ENCODE data around the gene URB2. TPM values are rescaled to one million over a fixed set of nuclear protein-coding genes. Genes with fewer than 3 reads are reported as not detected.
"Not testable (repeated sequence)": the region's sequence is repeated elsewhere in the genome, so short reads cannot be mapped to it uniquely, and the experiment has no call there.

Gene URB2
- 11.0 TPM for total RNA-seq

DNA sequence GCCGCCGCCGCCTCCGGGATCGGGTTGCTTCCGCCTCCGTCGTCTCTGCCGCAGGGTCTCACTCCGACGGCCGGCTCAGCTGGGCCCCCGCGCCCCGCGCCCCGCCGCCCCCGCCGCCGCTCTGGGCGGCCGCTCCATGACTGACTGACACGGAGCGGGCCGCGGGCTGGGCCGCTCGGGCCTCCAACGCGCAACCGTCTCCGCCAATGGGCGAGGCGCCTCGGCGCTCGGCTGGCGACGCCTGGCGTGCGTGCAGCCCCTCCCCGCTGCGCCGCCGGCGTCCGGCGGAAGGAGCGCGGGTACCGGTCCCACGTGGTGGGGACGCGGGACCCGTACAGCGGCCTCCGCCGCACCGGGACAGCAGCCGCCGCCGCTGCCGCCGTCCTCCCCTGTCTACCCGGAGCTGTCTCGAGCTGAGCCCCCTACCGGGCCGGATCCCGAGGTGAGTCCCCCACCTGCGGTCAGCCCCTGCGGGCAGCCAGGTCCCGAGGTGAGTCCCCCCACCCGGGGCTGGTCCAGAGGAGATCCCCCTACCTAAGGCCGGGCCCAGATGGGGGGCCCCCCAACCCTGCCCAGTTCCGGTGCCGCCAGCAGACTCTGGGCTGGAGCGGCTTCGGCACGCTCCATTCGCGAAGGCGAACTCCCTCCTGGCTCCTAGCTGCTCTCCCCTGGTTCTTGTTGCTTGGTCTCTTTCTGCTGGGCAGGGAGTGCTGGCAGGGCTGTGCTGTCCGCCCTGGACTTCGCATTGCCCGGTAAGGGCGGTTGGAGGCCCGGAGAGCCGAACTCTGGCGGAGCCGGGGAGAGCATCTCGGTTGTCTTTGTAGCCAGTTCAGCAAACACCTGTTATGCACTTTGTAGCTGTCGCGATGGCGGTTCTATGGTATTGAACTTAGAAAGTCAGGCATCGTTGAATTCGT lies at the start of gene URB2, which contains the start of gene TAF5L:
TSS of gene URB2 (plus strand) at position 333 of the 917 bp plus-strand sequence. CDS start 1,387 bp downstream, outside the sequence.
TSS of gene TAF5L (minus strand) at position 208 of the 917 bp plus-strand sequence. CDS start 11,640 bp downstream, outside the sequence.
- peak; percentile 94 for DNase-seq

DNA sequence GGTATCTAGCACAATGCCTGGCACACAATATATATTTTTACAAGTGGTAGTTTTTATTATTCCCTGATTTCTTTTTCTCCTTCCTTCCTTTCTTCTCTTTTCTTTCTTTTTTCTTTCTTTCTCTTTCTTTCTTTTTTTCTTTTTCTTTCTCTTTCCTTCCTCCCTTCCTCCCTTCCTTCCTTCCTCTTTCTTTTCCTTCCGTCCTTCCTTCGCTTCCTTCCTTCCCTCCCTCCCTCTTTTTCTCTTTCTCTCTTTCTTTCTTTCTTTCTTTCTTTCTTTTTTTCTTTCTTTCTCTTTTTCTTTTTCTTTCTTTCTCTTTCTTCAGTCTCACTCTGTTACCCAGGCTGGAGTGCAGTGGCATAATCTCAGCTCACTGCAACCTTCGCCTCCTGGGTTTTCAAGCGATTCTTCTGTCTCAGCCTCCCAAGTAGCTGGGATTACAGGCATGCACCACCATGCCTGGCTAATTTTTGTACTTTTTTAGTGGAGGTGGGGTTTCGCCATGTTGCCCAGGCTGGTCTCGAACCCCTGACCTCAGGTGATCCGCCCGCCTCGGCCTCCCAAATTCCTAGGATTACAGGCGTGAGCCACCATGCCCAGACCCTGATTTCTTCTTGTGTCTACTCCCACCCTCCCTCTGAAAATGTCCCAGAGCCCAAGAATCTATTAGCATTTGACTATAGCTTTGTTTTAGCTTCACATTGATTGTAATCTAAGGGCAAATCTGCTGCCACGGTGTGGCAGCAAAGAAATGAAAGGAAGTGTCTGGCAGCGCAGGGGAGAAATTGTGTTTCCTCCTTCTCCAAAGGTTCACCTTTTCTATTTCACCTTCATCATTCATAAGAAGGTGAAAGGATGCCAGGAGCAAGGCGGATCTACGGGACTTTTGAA lies 47.6 kb upstream of the URB2 start:
- no peak for DNase-seq

DNA sequence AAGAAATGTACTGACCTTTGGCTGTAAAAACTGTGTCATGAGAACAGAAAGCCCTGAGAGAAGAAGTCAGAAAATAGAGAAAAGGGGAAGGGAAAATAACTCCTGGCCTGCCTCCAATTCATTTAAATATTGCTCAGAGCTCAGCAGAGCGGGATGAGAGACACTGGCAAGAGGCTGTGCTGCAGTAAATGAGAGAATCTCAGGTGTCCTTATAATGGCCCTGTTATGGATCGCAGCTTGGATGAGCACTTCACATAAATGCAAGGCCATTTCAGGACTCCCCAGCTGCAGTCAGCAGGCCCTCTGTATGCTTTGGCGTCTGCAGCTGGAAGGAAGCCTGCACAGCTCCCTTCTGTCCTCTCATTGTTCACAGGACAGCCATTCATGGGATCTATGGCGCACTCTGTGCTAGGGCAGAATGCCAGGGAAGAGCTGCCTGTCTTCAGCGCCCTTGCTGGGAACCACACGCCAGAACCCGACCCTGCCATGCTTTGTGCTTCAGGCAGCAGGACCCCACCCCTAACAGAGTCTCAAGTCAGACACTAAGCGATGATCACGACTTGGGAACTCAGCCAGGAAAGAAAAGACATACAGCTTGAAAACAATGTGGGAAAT lies 46.9 kb upstream of the URB2 start:
- DNase-seq: peak; percentile 84

DNA sequence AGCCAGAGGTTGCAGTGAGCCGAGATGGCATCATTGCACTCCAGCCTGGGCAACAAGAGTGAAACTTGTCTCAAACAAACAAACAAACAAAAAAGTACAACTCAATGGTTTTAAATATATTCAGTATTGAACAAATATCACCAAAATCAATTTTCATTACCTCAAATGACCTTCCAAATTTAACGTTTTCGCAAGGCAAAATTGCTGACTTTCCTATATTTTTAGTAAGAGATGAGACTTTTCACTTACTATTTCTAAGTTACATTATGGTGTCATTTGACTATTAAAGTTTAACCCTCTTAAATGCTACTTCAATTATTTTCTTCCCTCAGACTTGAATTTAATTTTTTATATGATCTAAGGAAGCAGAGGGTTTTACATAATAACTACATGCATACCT lies 44.6 kb upstream of the URB2 start:
- DNase-seq: no peak

DNA sequence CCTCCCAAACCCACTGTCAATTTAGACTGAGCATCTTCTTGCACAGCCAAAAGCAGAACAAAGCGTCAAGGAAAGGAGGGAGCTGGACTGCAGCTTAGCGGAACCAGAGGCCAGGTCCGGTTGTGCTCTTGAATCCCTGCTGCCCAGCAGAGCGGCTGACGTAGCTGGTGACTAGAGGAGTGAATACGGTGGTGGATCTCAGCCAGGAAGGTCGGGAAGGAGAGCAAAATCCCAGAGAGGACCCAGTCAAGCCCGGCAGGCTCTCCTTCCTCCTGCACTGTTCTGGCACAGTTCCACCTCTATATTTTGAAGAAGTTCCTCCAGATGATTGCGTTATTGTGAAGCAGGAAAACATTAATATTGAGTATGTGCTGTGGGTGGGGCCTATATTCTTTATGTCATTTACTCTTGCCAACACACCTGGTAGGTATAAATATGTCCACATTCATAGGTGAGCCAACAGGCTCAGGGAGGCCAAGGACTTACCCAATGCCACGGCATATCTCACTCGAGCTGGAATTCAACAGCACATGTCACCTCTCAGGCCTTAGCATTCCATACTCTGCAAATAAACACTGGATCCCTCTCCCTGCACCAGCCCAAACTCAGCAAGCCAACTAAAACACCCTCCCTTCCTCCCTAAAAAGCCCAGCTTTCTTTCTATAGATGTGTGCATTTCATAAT lies 43.9 kb upstream of the URB2 start:
- peak; percentile 35 for DNase-seq

DNA sequence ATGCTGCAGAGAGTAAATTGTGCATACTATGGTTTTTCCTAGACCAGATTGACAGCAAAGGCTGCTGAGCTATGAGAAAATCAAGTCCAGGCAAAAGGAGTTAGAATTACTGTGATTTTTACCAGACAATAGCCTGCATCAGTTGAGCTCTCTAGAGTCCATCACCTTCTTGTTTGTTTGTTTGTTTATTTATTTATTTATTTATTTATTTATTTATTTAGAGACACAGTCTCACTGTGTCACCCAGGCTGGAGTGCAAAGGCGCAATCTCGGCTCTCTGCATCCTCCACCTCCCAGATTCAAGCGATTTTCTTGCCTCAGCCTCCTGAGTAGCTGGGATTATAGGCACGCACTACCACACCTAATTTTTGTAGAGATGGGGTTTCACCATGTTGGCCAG lies 43.3 kb upstream of the URB2 start:
- DNase-seq: no peak

DNA sequence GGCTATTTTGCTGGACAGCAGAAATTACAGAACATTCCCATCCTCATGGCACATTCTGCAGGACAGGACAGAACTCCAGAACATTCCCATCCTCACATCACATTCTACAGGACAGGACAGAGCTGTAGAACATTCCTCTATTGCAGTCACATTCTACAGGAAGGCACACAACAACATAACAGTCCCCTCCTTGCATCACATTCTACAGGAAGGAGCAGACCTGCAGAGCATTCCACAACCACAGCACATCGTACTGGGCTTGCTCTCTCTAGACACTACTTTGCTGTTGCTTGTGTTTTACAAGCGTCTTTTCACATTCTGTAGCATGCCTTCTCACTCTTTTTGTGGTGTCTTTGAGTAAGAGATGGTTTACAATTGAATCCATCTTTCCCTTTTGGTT lies 40.7 kb upstream of the URB2 start:
- DNase-seq: no peak

DNA sequence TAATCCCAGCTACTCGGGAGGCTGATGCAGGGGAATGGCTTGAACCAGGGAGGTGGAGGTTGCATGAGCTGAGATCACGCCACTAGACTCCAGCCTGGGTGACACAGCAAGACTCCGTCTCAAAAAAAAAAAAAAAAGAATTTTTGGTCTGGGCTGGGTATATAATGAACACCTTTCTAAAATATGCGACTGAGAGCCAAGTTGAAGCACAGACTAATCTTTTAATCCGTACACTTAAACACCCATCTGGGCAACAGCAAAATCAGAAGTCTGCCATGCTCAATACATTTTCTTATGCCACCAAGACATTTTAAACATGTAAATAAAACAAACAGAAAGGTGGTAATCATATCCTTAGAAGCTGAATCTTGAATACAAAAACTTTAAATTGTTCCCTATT lies 35.9 kb upstream of the URB2 start:
- DNase-seq: no peak

DNA sequence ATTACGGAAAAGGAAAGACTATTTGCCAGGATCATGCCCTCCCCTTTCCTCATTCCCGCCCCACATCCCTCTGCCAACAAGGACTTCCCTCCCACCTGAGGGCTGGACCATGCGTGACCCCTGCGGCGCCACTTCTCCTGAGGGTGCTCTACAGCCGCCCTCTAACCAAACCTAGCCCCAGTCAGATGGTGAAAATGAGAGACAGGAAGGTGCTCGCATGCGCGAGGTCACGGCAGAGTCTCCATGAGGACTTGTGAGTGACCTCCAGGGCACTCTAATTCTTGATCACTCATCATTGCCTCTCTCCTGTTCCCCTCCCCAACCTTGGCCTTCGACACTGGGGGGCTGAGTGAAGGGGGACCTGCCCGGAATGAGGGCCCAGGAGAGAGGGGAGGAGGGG lies 32.2 kb upstream of the URB2 start:
- no peak for DNase-seq

DNA sequence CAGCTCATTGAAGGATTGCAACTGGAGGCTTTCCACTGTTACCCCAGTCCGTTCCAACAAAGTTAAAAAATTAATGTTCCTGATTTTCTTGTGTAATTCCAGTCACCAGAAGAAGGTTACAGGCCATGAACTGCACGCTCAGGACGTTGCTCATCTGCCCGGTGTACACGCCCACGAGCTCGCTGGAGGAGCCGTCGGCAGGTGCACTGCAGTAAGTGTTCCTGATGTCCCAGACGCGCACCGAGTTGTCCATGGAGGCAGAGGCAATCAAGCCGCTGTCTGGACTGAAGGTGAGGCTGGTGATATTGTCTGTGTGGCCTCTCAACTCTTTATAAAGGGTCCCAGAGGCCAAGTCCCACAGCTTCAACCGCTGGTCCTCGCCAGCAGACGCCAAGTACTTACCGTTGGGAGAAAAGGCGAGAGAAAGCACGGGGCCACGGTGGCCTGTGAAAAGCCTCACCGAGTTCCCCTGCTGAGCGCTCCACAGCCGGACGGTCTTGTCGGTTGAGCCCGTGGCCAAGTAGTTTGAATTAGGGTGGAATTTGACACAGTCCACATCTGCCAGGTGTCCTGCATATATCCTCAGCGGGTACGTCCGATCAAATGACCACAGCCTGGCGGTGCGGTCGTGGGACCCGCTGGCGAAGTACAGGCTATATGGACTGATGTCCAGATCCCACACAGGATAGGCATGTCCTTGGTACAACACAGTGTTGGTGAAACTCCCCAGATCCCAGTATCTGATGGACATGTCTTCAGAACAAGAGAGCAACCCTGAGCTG lies 31.6 kb upstream of the URB2 start:
- no peak for DNase-seq

DNA sequence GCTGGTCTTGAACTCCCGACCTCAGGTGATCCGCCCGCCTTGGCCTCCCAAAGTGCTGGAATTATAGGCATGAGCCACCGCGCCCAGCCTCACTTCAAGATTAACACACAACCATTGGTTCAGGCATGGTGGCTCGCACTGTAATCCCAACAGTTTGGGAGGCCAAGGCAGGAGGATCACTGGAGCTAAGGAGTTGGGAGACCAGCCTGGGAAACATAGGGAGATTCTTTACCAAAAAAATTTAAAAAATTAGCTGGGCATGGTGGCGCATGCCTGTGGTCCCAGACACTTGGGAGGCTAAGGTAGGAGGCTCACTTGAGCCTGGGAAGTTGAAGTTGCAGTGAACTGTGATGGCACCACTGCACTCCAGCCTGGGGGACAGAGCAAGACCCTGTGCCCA lies 30.2 kb upstream of the URB2 start:
- not testable (repeated sequence) for DNase-seq

DNA sequence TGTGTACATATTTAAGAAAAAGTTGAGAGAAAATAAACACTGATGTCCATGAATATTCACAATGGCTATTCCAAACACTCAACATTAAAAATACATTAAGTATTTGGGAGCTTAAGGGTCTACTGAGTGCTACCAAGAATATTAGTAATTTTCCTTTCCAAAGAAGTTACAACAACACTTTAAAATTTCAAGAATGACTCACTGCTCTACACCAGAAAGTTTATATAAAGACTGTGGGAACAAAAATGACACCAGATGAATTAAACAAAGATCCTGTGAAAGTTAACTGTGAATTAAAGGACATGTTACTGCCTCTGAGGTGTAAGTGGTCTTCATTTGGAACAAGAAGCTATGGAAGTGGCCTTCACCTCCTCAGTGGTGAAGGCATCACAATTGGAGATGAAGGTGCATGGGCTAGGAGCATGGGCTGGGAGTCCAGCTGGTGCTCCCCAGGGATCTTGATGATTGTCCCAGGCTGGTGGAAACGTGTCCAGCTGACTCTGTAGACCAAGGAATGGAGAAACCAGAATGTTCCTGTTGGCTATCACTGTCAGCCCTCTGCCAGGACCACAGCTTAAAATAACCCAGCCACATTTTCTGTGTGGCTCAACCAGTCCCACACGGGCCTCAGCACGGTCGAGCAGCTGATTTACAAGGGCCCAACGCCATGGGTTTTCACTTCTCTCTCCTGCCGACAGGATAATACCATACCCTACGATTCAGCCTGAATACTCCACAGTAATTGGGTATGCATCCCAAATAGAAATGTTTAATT lies 28.9 kb upstream of the URB2 start:
- peak; percentile 6 for DNase-seq

DNA sequence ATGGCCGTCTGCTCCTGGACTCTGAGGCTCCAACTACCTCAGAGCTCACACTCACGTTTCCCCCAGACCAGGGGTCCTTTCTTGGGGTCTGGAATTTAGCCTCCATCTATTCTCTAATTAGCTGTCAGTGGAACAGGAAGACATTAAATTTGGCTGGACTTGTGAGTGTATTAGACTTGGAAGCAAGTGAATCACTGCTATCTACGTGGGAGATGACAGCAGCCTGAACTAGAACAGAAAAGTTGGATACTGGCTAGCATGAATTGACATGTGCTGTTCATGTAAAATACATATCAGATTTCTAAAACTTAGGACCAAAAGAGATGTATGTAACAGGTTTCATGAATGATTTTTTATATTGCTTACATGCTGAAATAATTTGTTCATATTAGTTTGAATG lies 28.2 kb upstream of the URB2 start:
- no peak for DNase-seq

DNA sequence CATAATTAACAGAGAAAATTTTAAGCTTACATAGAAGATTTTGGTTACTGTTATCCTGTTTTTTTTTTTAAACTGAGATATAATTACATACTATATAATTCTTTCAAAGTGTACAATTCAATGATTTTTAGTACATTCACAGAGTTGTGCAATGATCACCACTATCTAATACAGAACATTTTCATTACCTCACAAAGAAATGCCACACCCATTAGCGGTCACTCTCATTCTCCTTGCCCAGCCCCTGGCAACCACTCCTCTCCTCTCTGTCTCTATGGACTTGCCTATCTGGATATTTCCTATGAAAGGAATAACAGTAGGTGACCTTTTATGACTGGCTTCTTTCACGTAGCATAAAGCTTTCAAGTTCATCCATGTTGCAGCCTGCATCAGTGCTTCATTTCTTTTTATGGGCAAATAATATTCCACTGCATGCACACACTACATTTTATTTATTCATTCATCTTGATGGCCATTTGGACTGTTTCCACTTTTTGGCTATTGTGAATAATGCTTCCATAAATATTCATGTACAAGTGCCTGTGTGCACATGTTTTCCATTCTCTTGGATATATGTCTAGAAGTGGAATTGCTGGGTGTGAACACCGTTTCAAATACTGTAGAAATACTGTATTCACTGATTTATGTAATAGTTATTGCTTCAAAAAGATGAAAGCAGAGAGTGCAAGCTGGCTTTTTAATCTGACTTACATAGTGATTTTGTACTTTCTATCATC lies 26.7 kb upstream of the URB2 start:
- no peak for DNase-seq

DNA sequence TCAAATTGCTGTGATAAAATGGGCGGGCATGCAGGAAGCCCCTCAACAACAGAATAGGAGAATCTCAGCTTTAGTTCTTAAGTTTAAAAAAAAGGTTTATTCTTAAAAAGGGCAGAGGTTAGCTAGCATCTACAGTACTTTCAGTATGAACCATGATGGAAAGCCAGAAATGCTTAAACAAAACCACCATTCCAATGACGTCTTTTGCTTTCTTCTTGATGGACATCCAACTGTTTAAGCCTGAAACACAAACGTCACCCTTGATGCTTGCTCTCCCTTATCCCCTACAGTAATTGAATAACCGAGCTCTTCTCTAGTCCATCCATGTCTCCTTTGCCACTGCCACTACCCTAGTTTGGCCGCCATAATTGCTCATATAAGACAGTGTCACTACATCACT lies 25.8 kb upstream of the URB2 start:
- DNase-seq: no peak

DNA sequence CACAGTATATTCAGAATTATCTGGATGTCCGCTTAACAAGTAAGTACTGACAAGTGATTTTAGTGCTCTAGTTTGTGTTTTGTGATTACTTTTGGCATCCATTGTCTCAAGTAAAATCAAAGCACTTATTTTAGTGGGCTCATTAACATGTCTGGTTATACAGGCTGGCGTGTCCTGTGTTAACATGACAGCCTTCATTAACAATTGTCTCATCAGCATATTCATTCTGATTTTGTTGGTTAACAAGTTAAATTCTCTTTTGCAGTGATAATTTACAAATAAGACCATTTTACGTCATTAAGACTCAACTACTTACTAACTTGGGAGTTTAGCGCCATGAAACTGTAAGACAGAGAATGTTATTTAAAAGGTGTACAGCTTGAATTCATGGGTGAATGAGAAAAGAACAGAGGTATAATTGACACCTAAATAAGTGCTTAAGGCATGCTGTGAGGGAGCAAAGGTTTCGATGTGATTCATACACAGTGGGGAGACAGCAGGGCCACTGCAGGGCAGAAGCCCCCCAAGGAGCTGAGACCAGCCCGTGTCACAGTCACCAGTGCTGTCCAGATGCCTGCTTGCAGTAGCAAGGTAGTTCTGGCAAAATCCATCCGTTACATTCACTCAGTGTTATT lies 22.6 kb upstream of the URB2 start:
- no peak for DNase-seq

DNA sequence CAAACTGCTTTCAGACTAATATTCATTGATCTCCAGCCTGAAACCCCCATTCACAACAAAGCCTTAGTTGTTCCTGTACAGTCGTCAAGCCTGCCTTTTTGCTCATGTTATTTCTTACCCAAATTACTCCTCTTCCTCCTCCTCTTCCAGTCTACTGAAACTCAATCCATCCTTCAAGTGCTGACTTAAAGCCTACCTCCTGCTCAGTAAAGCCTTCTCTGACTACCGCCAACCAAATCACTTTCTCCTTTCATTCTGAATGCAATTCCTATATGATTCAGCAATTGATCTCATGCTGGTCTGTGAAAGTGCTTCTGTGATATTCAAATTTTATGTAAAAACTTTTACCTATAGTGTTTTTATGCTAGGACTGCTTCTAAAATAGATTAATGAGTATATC lies 18.7 kb upstream of the URB2 start:
- DNase-seq: no peak

DNA sequence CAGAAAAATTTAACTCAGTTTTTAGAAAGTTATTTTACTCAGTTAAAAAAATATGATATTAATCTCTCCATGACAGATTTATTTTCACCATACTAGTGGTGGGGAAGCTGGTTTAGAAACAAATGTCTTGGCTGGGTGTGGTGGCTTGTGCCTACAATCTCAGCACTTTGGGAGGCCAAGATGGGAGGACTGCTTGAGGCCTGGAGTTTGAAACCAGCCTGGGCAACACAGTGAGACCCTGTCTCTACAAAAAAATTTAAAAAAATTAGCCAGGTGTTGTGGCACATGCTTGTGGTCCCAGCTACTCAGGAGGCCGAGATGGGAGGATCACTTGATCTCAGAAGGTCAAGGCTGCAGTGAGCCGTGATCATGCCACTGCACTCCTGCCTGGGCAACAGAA lies 17.5 kb upstream of the URB2 start:
- DNase-seq: no peak

DNA sequence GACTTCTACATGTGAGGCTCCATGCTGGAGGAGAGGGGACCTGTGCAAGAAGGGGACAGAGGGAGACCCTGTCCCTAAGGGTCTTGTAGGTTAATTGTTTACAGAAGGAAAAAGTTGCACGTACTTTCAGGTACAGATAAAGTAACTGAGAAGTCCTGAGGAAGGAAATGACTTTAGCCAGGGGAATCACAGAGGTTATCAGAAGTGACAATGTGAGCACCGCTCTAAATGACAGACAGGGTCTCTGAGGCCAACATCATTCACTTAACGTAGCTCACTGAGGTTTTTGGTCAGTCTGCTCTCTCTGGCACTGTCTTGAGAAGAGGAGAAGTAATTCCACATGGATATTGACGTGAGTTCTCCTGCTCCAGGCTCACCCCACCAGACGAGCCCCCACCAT lies 12.1 kb upstream of the URB2 start:
- no peak for DNase-seq
